Heart left ventricle (tissue), 13 donors: ENCODE measurements around the gene NHSL2.

ENCODE experiments used
- CTCF ChIP-seq, 12 donors: fragments of 200-600 bp; sonication (generic) in 4 of 12; IDR thresholded peaks; one replicate each; pipeline versions ENCODE4 v1.5.0 to v1.8.0; 2018 to 2022; ENCODE audit warnings: antibody characterized with exemption in 12 of 12, mild to moderate bottlenecking in 5 of 12
- POLR2A ChIP-seq, 2 donors: fragments of 450-650 bp; IDR thresholded peaks; one replicate each; pipeline ENCODE4 v1.6.1; 2017; ENCODE audit warnings: antibody characterized with exemption in 2 of 2, mild to moderate bottlenecking in 2 of 2, moderate library complexity in 2 of 2
- donor health status: ischemic (EF 13 %, LVEDD 7.1; RV severe dilation, severe dysfunction).
- donor health status: DM: no; HTN: yes; CAD: no.
- donor health status: DM: no; HTN: no; CAD: no.
- donor health status: ischemic (EF 25% LVEDD 6.9; RV normal size, moderate dysfunction).
- donor health status: ischemic (EF 25% LVEDD 5.7; RV mildly dilated, moderate dysfunction).
- donor health status: ischemic (EF 35%, LVEDD 5.7; RV mildly dilated, moderate dysfunction).
- donor health status: nonischemic (EF 11% LVEDD 7.7; RV severe dilation, severe dysfunction).
- donor health status: DM: yes; HTN: yes; CAD: no.
- donor health status: PGD.
- donor health status: ischemic (EF 29% LVEDD 5.4; RV normal size, mild dysfunction).
- donor health status: nonischemic (EF 23%, LVEDD 6.1; RV moderate dilation, normal function).

DNA sequence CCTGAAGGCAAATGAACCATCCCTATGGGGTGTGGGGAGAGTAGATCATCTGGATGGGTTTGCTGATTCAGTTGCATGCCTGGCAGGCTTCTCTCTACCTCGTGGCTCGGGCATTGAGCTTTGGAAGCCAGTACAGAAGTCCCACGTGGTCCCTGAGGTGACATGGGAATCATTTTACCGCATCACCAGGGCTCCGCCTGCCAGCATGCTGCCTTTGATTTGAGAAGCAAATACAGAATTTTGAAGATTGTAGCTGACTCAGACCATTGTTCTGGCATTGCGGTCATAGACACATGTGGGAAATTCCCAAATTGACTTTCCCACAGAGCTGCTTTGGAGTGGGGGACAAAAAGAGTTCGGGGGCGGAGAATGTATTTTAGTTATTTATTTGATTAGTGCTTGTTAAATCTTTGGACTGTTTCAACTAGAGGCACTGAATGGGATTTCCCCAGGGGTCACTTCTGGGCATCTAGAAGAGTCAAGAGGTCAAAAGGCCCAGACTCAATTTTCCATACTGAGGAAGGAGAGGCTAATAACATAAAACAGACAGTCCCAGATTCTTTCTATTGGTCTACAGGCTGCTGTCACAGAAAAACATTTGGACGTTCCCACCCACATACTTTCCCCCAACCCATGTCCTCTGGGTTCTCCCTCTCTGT, 79.3 kb downstream of the NHSL2 start:
- TF ChIP-seq CTCF (IDR thresholded peaks at IDR 0.05), result no peak
- no peak for TF ChIP-seq POLR2A (IDR thresholded peaks at IDR 0.05)
